ENCODE results near the gene HNRNPA2B1.
A peak's percentile ranks its signal among the peaks of the same experiment; 100 is the strongest.

HNRNPA2B1 gene

GRCh38 chr7:26200444-26201246 lies at the start of gene HNRNPA2B1:
Gene HNRNPA2B1, minus strand, starts transcription at chr7:26200746. Its CDS starts 169 bp downstream, at chr7:26200577.
- no peak for TF ChIP-seq CTCF (IDR thresholded peaks at IDR 0.05; ENCODE audit: insufficient read depth, low read length, missing control alignments)
- H3K4me3 ChIP-seq (ENCODE audit: low read depth, low read length), result peak within 1 kb of the TSS; percentile 98
- DNase-seq (ENCODE audit: low read depth, low spot score), result peak; percentile 93
- ChIA-PET POLR2A (interaction anchor here (0.6 to 4.6 kb wide), 15 partner anchors 9 to 1075 kb away, joined by 3 to 24 read pairs (median 4); partner anchors contain the start of gene NFE2L3), CTCF (interaction anchor here (0.6 to 10.3 kb wide), 6 partner anchors 9 to 164 kb away, joined by 3 to 174 read pairs (median 4); no protein-coding TSS in a partner anchor)

GRCh38 chr7:26250239-26250638 lies 49.7 kb upstream of the HNRNPA2B1 start:
- no peak overlapping the region for H3K4me3 ChIP-seq (ENCODE audit: low read depth, low read length)
- ChIA-PET CTCF (no interaction called here), POLR2A (no interaction called here)
- no peak for DNase-seq (ENCODE audit: low read depth, low spot score)
- TF ChIP-seq CTCF (IDR thresholded peaks at IDR 0.05; ENCODE audit: insufficient read depth, low read length, missing control alignments), result no peak

- no peak for TF ChIP-seq CTCF (IDR thresholded peaks at IDR 0.05; ENCODE audit: insufficient read depth, low read length, missing control alignments)
- no peak for DNase-seq (ENCODE audit: low read depth, low spot score)
- CTCF ChIA-PET, result no interaction called here
- POLR2A ChIA-PET, result no interaction called here
- no peak overlapping the region for H3K4me3 ChIP-seq (ENCODE audit: low read depth, low read length)
Measured at GRCh38 chr7:26245150-26245549, 44.6 kb upstream of the HNRNPA2B1 start.

GRCh38 chr7:26238032-26238431 lies 37.5 kb upstream of the HNRNPA2B1 start:
- no peak for DNase-seq (ENCODE audit: low read depth, low spot score)
- POLR2A ChIA-PET, result no interaction called here
- TF ChIP-seq CTCF (IDR thresholded peaks at IDR 0.05; ENCODE audit: insufficient read depth, low read length, missing control alignments), result no peak
- CTCF ChIA-PET, result no interaction called here
- H3K4me3 ChIP-seq (ENCODE audit: low read depth, low read length), result no peak overlapping the region

GRCh38 chr7:26237035-26237807 lies 36.7 kb upstream of the HNRNPA2B1 start:
- H3K4me3 ChIP-seq (ENCODE audit: low read depth, low read length), result no peak overlapping the region
- ChIA-PET CTCF (no interaction called here), POLR2A (no interaction called here)
- TF ChIP-seq CTCF (IDR thresholded peaks at IDR 0.05; ENCODE audit: insufficient read depth, low read length, missing control alignments), result no peak
- DNase-seq (ENCODE audit: low read depth, low spot score), result no peak

- H3K4me3 ChIP-seq (ENCODE audit: low read depth, low read length), result no peak overlapping the region
- DNase-seq (ENCODE audit: low read depth, low spot score), result no peak
- CTCF ChIA-PET, result no interaction called here
- TF ChIP-seq CTCF (IDR thresholded peaks at IDR 0.05; ENCODE audit: insufficient read depth, low read length, missing control alignments), result no peak
- POLR2A ChIA-PET, result no interaction called here
Measured at GRCh38 chr7:26233902-26234511, 33.5 kb upstream of the HNRNPA2B1 start.

Data from AG04449 (cell line).